Right lobe of liver (tissue), 6 donors: ENCODE measurements around the gene PRMT5. TPM values are rescaled to one million over a fixed set of nuclear protein-coding genes. Genes with fewer than 3 reads are reported as not detected.
"Not testable (repeated sequence)": the region's sequence is repeated elsewhere in the genome, so short reads cannot be mapped to it uniquely, and the experiment has no call there.

Experiments used
- ATAC-seq, 4 donors: fragments of 200-7000 bp; cut with Tn5 transposase; one replicate each; pipeline ENCODE4 v1.9.1; 2020; ENCODE audit warnings: mild to moderate bottlenecking in 4 of 4, moderate library complexity in 4 of 4
- DNase-seq, 3 donors: peaks; one replicate each; pipeline ENCODE4 v3.0.0-alpha.2; 2020
- H3K27ac ChIP-seq, 3 donors: fragments of 200-600 bp; one replicate each; pipeline ENCODE4 v1.8.0; 2022
- H3K27me3 ChIP-seq, 2 donors: fragments of 200-600 bp; one replicate each; pipeline ENCODE4 v1.8.0; 2022
- H3K36me3 ChIP-seq, 4 donors: fragments of 200-600 bp; sonication (generic) in 1 of 4; one replicate each; pipeline versions ENCODE4 v1.5.1 to v1.8.0; 2017 to 2022; ENCODE audit warnings: control low read depth in 1 of 4
- H3K4me1 ChIP-seq, 4 donors: fragments of 200-600 bp; sonication (generic) in 1 of 4; one replicate each; pipeline versions ENCODE4 v1.5.1 to v1.8.0; 2017 to 2022; ENCODE audit warnings: control low read depth in 1 of 4
- H3K4me3 ChIP-seq, 3 donors: fragments of 200-600 bp; one replicate each; pipeline ENCODE4 v1.8.0; 2022
- H3K9me3 ChIP-seq, 4 donors: fragments of 200-600 bp; sonication (generic) in 1 of 4; one replicate each; pipeline versions ENCODE4 v1.5.1 to v1.8.0; 2017 to 2022; ENCODE audit warnings: control low read depth in 1 of 4
- CTCF ChIP-seq, 4 donors: fragments of 200-600 bp in 3 of 4; fragments of 450-650 bp in 1 of 4; IDR thresholded peaks; one replicate each; pipeline versions ENCODE4 v1.5.1 to v1.8.0; 2016 to 2022; ENCODE audit warnings: antibody characterized with exemption in 4 of 4, mild to moderate bottlenecking in 2 of 4
- POLR2A ChIP-seq: fragments of 450-650 bp; IDR thresholded peaks from one replicate; pipeline ENCODE4 v1.6.1; 2017; ENCODE audit warnings: antibody characterized with exemption, mild to moderate bottlenecking
- WGBS: methylation state at CpG from one replicate; pipeline ENCODE4 v1.1.6; 2018; ENCODE audit warnings: low coverage, low lambda C conversion rate; ENCODE audit not compliant: insufficient coverage; ENCODE audit errors: missing lambda C conversion rate; 5-methylcytosine and 5-hydroxymethylcytosine counted together
- intact Hi-C, 2 donors: fragments of 100-400 bp; cut with DNase I; formaldehyde crosslinking; loops; one replicate each; pipeline versions ENCODE4 v1.11.2 to v1.14.1; 2022
- total RNA-seq, 6 experiments: library from RNA; depleted of rRNA in 2 of 6; stranded (reverse); fragments of >200 nt in 2 of 6; fragmentation: NEBNext Ultra II Directional in 3 of 6; extraction: Animal tissue kit (Norgen Biotek cat#: 25700) in 3 of 6; gene quantifications; one replicate each; pipeline versions ENCODE4 v1.1.0 to v1.2.4, GENCODE V29; 2016 to 2023
- donor health status: DM: no; HTN: yes; CAD: no.
- donor health status: DM: no; HTN: no; CAD: no.
- donor health status: DM: no; HTN: no; CAD: no.
- donor health status: DM: no; HTN: yes; CAD: no.
- donor health status: DM: no; HTN: yes; CAD: no.

The PRMT5 gene
- total RNA-seq, 6 experiments from 2014 or later = 22.5 to 32.1 (median 25.7) TPM

DNA sequence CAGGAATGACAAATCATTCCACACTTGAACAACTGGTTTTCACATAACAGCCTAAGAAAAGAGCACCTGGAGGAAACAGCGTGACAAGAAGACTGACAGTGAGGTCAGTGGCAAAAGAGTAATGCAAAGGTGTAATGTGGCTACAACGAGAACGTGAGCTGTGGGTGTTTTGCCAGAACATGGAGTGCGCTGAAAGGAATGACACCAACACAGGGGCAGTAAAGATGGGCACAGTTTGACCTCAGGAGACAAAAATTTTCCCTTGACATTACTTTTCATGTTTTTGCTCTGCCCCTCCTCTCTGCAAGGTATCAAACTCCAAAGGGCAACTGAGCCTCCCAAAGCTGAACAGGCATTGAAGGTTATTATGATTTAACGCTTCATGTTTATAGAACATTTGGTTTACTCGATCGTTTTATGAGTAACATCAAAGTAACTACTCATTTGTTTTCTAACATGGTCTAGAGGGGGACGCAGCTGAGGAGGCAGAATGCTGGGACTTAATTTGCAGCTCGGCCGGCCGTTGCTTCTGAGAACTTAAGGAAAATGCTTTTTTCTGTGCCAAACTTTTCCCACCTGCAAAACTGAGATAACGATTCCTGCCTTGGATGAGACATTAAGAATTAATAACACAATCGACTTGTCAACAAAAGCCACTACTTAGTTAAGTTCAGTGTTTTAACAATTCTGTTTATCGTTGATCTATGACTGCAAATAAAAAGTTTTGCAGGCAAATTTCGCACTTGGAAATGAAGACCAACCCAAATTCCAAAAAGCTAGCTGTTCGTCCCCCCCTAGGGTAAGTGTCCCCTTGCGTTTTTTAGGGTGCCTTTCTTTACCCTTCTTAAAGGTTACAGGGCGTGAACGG is 26.8 kb upstream of the PRMT5 start:
- peaks cover 0 to 13% (median 0%) of the 10 kb centered on the region in 4 donors for H3K36me3 ChIP-seq
- no peaks in the 10 kb centered on the region for H3K27me3 ChIP-seq
- DNase-seq (no peak), ATAC-seq (peak; percentile 5 to 38 (median 18))
- H3K9me3 ChIP-seq = no peaks in the 10 kb centered on the region
- peak overlapping the region; percentile 71 to 92 (median 80) for H3K4me3 ChIP-seq
- WGBS = 12% methylated on average over 19 of the region's 19 CpGs
- intact Hi-C loops = no loop called here
- peak overlapping the region; percentile 84 to 89 (median 84) for H3K27ac ChIP-seq
- TF ChIP-seq CTCF (IDR thresholded peaks at IDR 0.05) = no peak
- no peak for TF ChIP-seq POLR2A
- H3K4me1 ChIP-seq = peaks cover 0 to 11% (median 0%) of the 10 kb centered on the region in 4 donors

GRCh38 chr14:22952418-22952817 is 23.2 kb upstream of the PRMT5 start:
- 100% methylated on average over 1 of the region's 1 CpG for WGBS
- no peak for ATAC-seq
- H3K27me3 ChIP-seq = no peaks in the 10 kb centered on the region
- DNase-seq = no peak
- H3K4me3 ChIP-seq = no peak overlapping the region
- TF ChIP-seq POLR2A = no peak
- no peak for TF ChIP-seq CTCF (IDR thresholded peaks at IDR 0.05)
- no peaks in the 10 kb centered on the region for H3K9me3 ChIP-seq
- H3K4me1 ChIP-seq = peaks cover 0 to 11% (median 0%) of the 10 kb centered on the region in 4 donors
- peaks cover 0 to 19% (median 0%) of the 10 kb centered on the region in 4 donors for H3K36me3 ChIP-seq
- H3K27ac ChIP-seq = no peak overlapping the region
- intact Hi-C loops = no loop called here

DNA sequence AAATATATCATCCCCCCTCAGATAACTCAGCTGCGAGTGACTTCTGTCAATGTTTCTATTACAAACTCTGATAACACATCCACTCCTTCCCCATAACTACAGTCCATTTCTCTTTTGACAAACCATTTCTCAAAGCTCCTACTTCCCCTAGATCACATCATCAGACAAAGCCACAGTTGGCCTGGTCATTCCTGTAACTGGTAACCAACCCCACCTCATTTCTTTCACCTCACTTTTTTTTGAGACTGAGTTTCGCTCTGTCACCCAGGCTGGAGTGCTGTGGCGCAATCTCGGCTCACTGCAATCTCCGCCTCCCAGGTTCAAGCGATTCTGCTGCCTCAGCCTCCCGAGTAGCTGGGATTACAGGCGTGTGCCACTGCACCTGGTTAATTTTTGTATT is 22.6 kb upstream of the PRMT5 start:
- DNase-seq, H3K4me3 ChIP-seq, intact Hi-C loops, H3K27me3 ChIP-seq, H3K9me3 ChIP-seq, ATAC-seq, H3K27ac ChIP-seq: not testable (repeated sequence)
- H3K4me1 ChIP-seq = peaks cover 0 to 11% (median 0%) of the 10 kb centered on the region in 4 donors
- peaks cover 0 to 26% (median 2%) of the 10 kb centered on the region in 4 donors for H3K36me3 ChIP-seq
- WGBS = 50% methylated on average over 4 of the region's 8 CpGs

DNA sequence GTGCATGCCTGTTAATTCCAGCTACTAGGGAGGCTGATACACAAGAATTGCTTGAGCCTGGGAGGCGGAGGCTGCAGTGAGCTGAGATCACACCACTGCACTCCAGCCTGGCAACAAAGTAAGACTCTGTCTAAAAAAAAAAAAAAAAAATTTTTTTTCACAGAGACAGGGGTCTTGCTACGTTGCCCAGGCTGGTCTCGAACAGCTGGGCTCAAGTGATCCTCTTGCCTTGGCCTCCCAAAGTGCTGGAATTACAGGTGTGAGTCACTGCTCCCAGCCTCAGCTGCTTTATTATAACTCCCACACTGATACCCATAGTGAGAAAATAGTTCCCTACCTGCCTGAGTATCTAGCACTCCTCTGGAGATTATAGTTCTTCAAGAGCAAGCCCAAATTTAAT is 16.5 kb upstream of the PRMT5 start:
- intact Hi-C loops = no loop called here
- DNase-seq (no peak), ATAC-seq (no peak)
- 89% methylated on average over 2 of the region's 3 CpGs for WGBS
- no peak overlapping the region for H3K4me3 ChIP-seq
- TF ChIP-seq POLR2A (no peak), CTCF (IDR thresholded peaks at IDR 0.05) (no peak)
- H3K4me1 ChIP-seq = no peaks in the 10 kb centered on the region
- H3K9me3 ChIP-seq = no peaks in the 10 kb centered on the region
- H3K27ac ChIP-seq = no peak overlapping the region
- H3K36me3 ChIP-seq = peaks cover 0 to 22% (median 3%) of the 10 kb centered on the region in 4 donors
- no peaks in the 10 kb centered on the region for H3K27me3 ChIP-seq

DNA sequence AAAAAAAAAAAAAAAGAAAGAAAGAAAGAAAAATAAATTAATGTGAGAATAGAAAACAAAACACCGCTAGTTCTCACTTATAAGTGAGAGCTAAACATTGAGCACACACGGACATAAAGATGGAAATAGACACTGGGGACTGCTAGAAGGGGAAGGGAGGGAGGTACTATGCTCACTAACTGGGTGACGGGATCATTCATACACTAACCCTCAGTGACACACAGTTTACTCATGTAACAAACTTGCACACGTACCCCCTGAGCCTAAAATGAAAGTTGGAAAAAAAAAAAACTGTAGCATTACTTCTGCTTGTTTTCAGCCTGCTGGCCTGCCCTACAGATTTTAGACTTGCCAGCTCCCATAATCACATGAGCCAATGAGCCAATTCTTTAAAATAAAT is 10.5 kb upstream of the PRMT5 start:
- Histone ChIP-seq H3K27me3 (no peaks in the 10 kb centered on the region), H3K9me3 (no peaks in the 10 kb centered on the region), H3K4me1 (no peaks in the 10 kb centered on the region), H3K36me3 (no peaks in the 10 kb centered on the region), H3K27ac (no peak overlapping the region), H3K4me3 (no peak overlapping the region)
- DNase-seq (no peak), ATAC-seq (no peak)
- intact Hi-C loops = no loop called here
- TF ChIP-seq CTCF (IDR thresholded peaks at IDR 0.05) (no peak), POLR2A (no peak)
- WGBS = 94% methylated on average over 3 of the region's 4 CpGs
